ENCODE measurements around the gene MYLK. TPM values are rescaled to one million over a fixed set of nuclear protein-coding genes. Genes with fewer than 3 reads are reported as not detected.

Gene MYLK
- total RNA-seq, 1 donor from 2014 or later = 50.5 TPM

GRCh38 chr3:123735456-123735855 lies 148.7 kb downstream of the MYLK start:
- DNase-seq (ENCODE audit: low read depth) = no peak
- TF ChIP-seq, protein P1, sequence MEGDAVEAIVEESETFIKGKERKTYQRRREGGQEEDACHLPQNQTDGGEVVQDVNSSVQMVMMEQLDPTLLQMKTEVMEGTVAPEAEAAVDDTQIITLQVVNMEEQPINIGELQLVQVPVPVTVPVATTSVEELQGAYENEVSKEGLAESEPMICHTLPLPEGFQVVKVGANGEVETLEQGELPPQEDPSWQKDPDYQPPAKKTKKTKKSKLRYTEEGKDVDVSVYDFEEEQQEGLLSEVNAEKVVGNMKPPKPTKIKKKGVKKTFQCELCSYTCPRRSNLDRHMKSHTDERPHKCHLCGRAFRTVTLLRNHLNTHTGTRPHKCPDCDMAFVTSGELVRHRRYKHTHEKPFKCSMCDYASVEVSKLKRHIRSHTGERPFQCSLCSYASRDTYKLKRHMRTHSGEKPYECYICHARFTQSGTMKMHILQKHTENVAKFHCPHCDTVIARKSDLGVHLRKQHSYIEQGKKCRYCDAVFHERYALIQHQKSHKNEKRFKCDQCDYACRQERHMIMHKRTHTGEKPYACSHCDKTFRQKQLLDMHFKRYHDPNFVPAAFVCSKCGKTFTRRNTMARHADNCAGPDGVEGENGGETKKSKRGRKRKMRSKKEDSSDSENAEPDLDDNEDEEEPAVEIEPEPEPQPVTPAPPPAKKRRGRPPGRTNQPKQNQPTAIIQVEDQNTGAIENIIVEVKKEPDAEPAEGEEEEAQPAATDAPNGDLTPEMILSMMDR (IDR thresholded peaks at IDR 0.05; ENCODE audit: insufficient read depth, low read depth, low read length) = no peak
- no peak for TF ChIP-seq EZH2 (IDR thresholded peaks at IDR 0.05; ENCODE audit: insufficient read depth, low read length)
- H3K27ac Mint-ChIP-seq (ENCODE audit: unreplicated experiment) = peak overlapping the region; percentile 30
- no peak for FAIRE-seq
- H2AFZ ChIP-seq (ENCODE audit: low read depth, low read length) = no peak overlapping the region
- H3K36me3 ChIP-seq (ENCODE audit: insufficient read depth, low read length) = peaks cover 9% of the 10 kb centered on the region
- H3K9me3 ChIP-seq (ENCODE audit: insufficient read depth, low read depth, low read length) = no peaks in the 10 kb centered on the region
- no peak overlapping the region for H3K4me2 ChIP-seq (ENCODE audit: low read length)
- H3K4me1 ChIP-seq (ENCODE audit: insufficient read depth, low read length) = peaks cover 50% of the 10 kb centered on the region
- H3K9ac ChIP-seq (ENCODE audit: low read length) = no peak overlapping the region
- peaks cover 5% of the 10 kb centered on the region for H3K79me2 ChIP-seq (ENCODE audit: insufficient read depth, low read length)
- H4K20me1 ChIP-seq (ENCODE audit: insufficient read depth, low read length) = no peaks in the 10 kb centered on the region
- peaks cover 45% of the 10 kb centered on the region for H3K4me1 Mint-ChIP-seq (ENCODE audit: low read depth, unreplicated experiment)
- peaks cover 43% of the 10 kb centered on the region for H3K36me3 Mint-ChIP-seq (ENCODE audit: low read depth, unreplicated experiment)
- no peak overlapping the region for H3K4me3 ChIP-seq (ENCODE audit: insufficient read depth, low read depth, low read length)
- no peaks in the 10 kb centered on the region for H3K27me3 ChIP-seq (ENCODE audit: insufficient read depth, low read length)
- peaks cover 2% of the 10 kb centered on the region for H3K9me3 Mint-ChIP-seq (ENCODE audit: unreplicated experiment)
- no peak overlapping the region for H3K4me3 Mint-ChIP-seq (ENCODE audit: unreplicated experiment)
- H3K27me3 Mint-ChIP-seq (ENCODE audit: low read depth, unreplicated experiment) = no peaks in the 10 kb centered on the region
- H3K27ac ChIP-seq (ENCODE audit: low read depth, low read length) = peak overlapping the region; percentile 95

GRCh38 chr3:123734527-123734902 lies 149.6 kb downstream of the MYLK start:
- H3K27ac ChIP-seq (ENCODE audit: low read depth, low read length) = peak overlapping the region; percentile 95

More at GRCh38 chr3:123734527-123734902, 149.6 kb downstream of the MYLK start:
- Histone ChIP-seq H3K4me2 (ENCODE audit: low read length) (peak overlapping the region; percentile 71), H3K27me3 (ENCODE audit: insufficient read depth, low read length) (no peaks in the 10 kb centered on the region), H3K36me3 (ENCODE audit: insufficient read depth, low read length) (peaks cover 10% of the 10 kb centered on the region), H3K9me3 (ENCODE audit: insufficient read depth, low read depth, low read length) (no peaks in the 10 kb centered on the region), H3K9ac (ENCODE audit: low read length) (peak overlapping the region; percentile 77), H3K79me2 (ENCODE audit: insufficient read depth, low read length) (peaks cover 9% of the 10 kb centered on the region), H3K4me3 (ENCODE audit: insufficient read depth, low read depth, low read length) (peak overlapping the region; percentile 14), H2AFZ (ENCODE audit: low read depth, low read length) (peak overlapping the region; percentile 13), H3K4me1 (ENCODE audit: insufficient read depth, low read length) (peaks cover 42% of the 10 kb centered on the region), H4K20me1 (ENCODE audit: insufficient read depth, low read length) (no peaks in the 10 kb centered on the region)
- DNase-seq (ENCODE audit: low read depth) (no peak), FAIRE-seq (peak; percentile 52)
- no peak for TF ChIP-seq EZH2 (IDR thresholded peaks at IDR 0.05; ENCODE audit: insufficient read depth, low read length)
- TF ChIP-seq, protein P1 (IDR thresholded peaks at IDR 0.05; ENCODE audit: insufficient read depth, low read depth, low read length) = no peak
- Mint-ChIP-seq H3K4me3 (ENCODE audit: unreplicated experiment) (peak overlapping the region; percentile 2), H3K27me3 (ENCODE audit: low read depth, unreplicated experiment) (no peaks in the 10 kb centered on the region), H3K27ac (ENCODE audit: unreplicated experiment) (peak overlapping the region; percentile 99), H3K4me1 (ENCODE audit: low read depth, unreplicated experiment) (peaks cover 36% of the 10 kb centered on the region), H3K9me3 (ENCODE audit: unreplicated experiment) (peaks cover 5% of the 10 kb centered on the region), H3K36me3 (ENCODE audit: low read depth, unreplicated experiment) (peaks cover 43% of the 10 kb centered on the region)

Data from astrocyte (in vitro differentiated cells and primary cell).